Astrocyte (in vitro differentiated cells and primary cell): ENCODE results near the gene ANKRD13C. TPM values are rescaled to one million over a fixed set of nuclear protein-coding genes. Genes with fewer than 3 reads are reported as not detected.

Source experiments
- DNase-seq: peaks from one replicate; pipeline ENCODE4 v3.0.0-alpha.2; 2010; ENCODE audit warnings: low read depth
- FAIRE-seq: peaks from 2 replicates; lab custom pipeline; 2011; peaks lifted over from hg19 to GRCh38; lab: Jason Lieb, UNC
- H2AFZ ChIP-seq: 2 replicates; pipeline ENCODE4 v1.6.0; 2012; ENCODE audit warnings: low read depth, low read length, inconsistent platforms
- H3K27ac ChIP-seq: 2 replicates; pipeline ENCODE4 v1.5.1; 2011; ENCODE audit warnings: low read depth, low read length, inconsistent platforms
- H3K27me3 ChIP-seq: 2 replicates; pipeline ENCODE4 v1.6.0; 2011; ENCODE audit warnings: low read length, inconsistent platforms; ENCODE audit not compliant: insufficient read depth
- H3K36me3 ChIP-seq: 2 replicates; pipeline ENCODE4 v1.5.1; 2011; ENCODE audit warnings: low read length, inconsistent platforms; ENCODE audit not compliant: insufficient read depth
- H3K4me1 ChIP-seq: 2 replicates; pipeline ENCODE4 v1.5.1; 2011; ENCODE audit warnings: low read length, inconsistent platforms; ENCODE audit not compliant: insufficient read depth
- H3K4me2 ChIP-seq: 2 replicates; pipeline ENCODE4 v1.6.0; 2012; ENCODE audit warnings: low read length, inconsistent platforms
- H3K4me3 ChIP-seq: 2 replicates; pipeline ENCODE4 v1.5.1; 2011; ENCODE audit warnings: low read depth, mild to moderate bottlenecking, low read length, inconsistent platforms; ENCODE audit not compliant: insufficient read depth
- H3K79me2 ChIP-seq: 2 replicates; pipeline ENCODE4 v1.6.0; 2012; ENCODE audit warnings: mild to moderate bottlenecking, low read length, inconsistent platforms; ENCODE audit not compliant: insufficient read depth
- H3K9ac ChIP-seq: 2 replicates; pipeline ENCODE4 v1.6.0; 2012; ENCODE audit warnings: mild to moderate bottlenecking, low read length, inconsistent platforms
- H3K9me3 ChIP-seq: 2 replicates; pipeline ENCODE4 v1.5.1; 2012; ENCODE audit warnings: low read depth, mild to moderate bottlenecking, low read length, inconsistent platforms; ENCODE audit not compliant: insufficient read depth
- H4K20me1 ChIP-seq: 2 replicates; pipeline ENCODE4 v1.6.0; 2012; ENCODE audit warnings: low read length, inconsistent platforms; ENCODE audit not compliant: insufficient read depth
- H3K27ac Mint-ChIP-seq: one replicate; pipeline ENCODE4 v1.8.0; 2021; ENCODE audit warnings: mild to moderate bottlenecking, mixed read lengths; ENCODE audit not compliant: unreplicated experiment
- H3K27me3 Mint-ChIP-seq: one replicate; pipeline ENCODE4 v1.8.0; 2021; ENCODE audit warnings: low read depth, mixed read lengths; ENCODE audit not compliant: unreplicated experiment
- H3K36me3 Mint-ChIP-seq: one replicate; pipeline ENCODE4 v1.8.0; 2021; ENCODE audit warnings: low read depth, mixed read lengths; ENCODE audit not compliant: unreplicated experiment
- H3K4me1 Mint-ChIP-seq: one replicate; pipeline ENCODE4 v1.8.0; 2021; ENCODE audit warnings: low read depth, mixed read lengths; ENCODE audit not compliant: unreplicated experiment
- H3K4me3 Mint-ChIP-seq: one replicate; pipeline ENCODE4 v1.8.0; 2021; ENCODE audit warnings: mild to moderate bottlenecking, moderate library complexity, mixed read lengths; ENCODE audit not compliant: unreplicated experiment
- H3K9me3 Mint-ChIP-seq: one replicate; pipeline ENCODE4 v1.8.0; 2021; ENCODE audit warnings: mild to moderate bottlenecking, mixed read lengths; ENCODE audit not compliant: unreplicated experiment
- CTCF ChIP-seq: IDR thresholded peaks from 2 replicates; pipeline ENCODE4 v1.5.1; 2011; ENCODE audit warnings: low read depth, mild to moderate bottlenecking, inconsistent platforms, low read length, moderate library complexity; ENCODE audit not compliant: insufficient read depth
- EZH2 ChIP-seq: IDR thresholded peaks from 2 replicates; pipeline ENCODE4 v1.6.1; 2012; ENCODE audit warnings: mild to moderate bottlenecking, low read length, inconsistent platforms; ENCODE audit not compliant: insufficient read depth
- total RNA-seq: library from RNA; stranded (reverse); gene quantifications from 2 replicates; pipeline ENCODE4 v1.2.1, GENCODE V29; 2021

The ANKRD13C gene
- total RNA-seq, 1 donor from 2014 or later = 22.0 TPM

DNA sequence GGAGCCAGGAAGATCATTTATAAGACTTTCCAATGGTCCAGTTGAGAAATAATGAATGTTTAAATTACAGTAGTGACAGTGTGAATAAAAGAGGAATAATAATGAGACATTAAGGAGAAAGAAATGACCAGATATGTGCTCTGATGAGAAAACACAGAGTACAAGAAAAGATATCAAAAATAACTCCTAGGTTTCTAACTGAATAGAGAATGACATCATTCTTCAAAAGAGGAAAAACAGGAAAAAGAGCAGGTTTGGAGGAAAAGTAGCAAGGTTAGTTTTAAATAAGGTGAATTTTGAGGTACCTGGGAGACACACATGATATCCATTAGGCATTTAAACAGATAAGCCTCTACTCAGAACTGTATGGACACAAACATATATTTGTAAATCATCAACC is 55.0 kb downstream of the ANKRD13C start:
- no peak for FAIRE-seq
- H3K4me1 ChIP-seq = no peaks in the 10 kb centered on the region
- no peak overlapping the region for H3K27ac ChIP-seq
- Mint-ChIP-seq H3K27ac (no peak overlapping the region), H3K36me3 (peaks cover 4% of the 10 kb centered on the region), H3K27me3 (no peaks in the 10 kb centered on the region), H3K9me3 (no peaks in the 10 kb centered on the region), H3K4me3 (no peak overlapping the region), H3K4me1 (no peaks in the 10 kb centered on the region)
- no peak overlapping the region for H3K4me2 ChIP-seq
- TF ChIP-seq CTCF = no peak
- no peak for TF ChIP-seq EZH2
- no peak overlapping the region for H3K4me3 ChIP-seq
- H3K27me3 ChIP-seq = no peaks in the 10 kb centered on the region
- H3K79me2 ChIP-seq = peaks cover 6% of the 10 kb centered on the region
- no peaks in the 10 kb centered on the region for H4K20me1 ChIP-seq
- DNase-seq = no peak
- H3K9ac ChIP-seq = no peak overlapping the region
- H3K36me3 ChIP-seq = peaks cover 16% of the 10 kb centered on the region
- no peak overlapping the region for H2AFZ ChIP-seq
- no peaks in the 10 kb centered on the region for H3K9me3 ChIP-seq

DNA sequence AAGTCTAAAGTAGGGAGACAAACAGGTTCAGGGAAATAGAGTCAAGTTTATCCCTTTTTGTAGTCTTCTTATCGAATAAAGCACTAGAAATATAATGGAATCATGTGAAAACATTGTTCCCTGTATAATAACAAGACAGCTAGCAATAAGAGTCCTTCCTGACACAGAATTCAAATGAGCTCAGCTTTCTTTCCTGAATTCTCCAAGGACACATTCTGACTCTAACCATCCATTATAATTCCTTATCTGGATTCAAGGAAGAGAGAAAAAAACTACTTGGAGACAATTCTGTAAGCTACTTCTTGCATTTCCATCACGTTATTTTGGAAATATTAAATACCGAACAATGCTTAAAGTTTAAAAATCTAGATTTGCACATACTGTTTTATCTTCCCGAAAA is 58.8 kb downstream of the ANKRD13C start:
- Histone ChIP-seq H3K9ac (no peak overlapping the region), H3K4me3 (no peak overlapping the region), H4K20me1 (peaks cover 4% of the 10 kb centered on the region), H2AFZ (no peak overlapping the region), H3K4me2 (no peak overlapping the region), H3K9me3 (no peaks in the 10 kb centered on the region), H3K79me2 (peaks cover 3% of the 10 kb centered on the region), H3K27me3 (no peaks in the 10 kb centered on the region), H3K4me1 (no peaks in the 10 kb centered on the region), H3K27ac (no peak overlapping the region), H3K36me3 (peaks cover 32% of the 10 kb centered on the region)
- no peak for FAIRE-seq
- TF ChIP-seq EZH2 = no peak
- Mint-ChIP-seq H3K4me3 (no peak overlapping the region), H3K36me3 (peaks cover 2% of the 10 kb centered on the region), H3K9me3 (no peaks in the 10 kb centered on the region), H3K4me1 (no peaks in the 10 kb centered on the region), H3K27me3 (no peaks in the 10 kb centered on the region), H3K27ac (no peak overlapping the region)
- DNase-seq = no peak

DNA sequence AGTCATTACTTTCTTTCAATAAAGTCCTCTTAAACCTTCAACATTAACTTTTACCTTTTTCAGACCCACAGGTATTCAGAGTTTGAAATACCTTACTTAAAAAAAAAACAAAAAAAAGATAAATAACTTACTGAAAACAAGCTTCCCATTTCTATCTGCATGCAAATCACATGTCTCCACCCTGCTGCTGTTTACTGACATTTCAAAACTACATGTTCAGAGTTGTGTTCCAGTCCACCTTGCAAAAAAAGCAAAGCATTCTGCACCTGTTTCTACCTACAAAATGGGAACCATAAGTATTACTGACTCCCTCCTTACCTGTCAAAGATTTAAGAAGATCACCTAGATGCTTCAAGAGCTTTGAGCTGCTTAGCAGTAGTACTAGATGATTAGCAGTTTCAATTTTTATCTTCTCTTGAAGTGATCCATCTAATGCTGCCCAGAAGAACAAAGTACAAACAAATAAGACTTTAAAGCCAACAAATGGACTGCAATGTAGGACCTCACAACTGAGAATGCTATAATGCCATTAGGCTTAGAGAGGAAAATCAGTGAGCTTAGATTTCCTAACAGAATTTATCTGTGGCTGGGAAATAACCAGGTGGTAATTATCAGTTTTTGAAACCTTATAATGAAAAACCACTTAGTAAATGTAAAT is 61.2 kb downstream of the ANKRD13C start:
- Histone ChIP-seq H3K27ac (no peak overlapping the region), H3K4me2 (no peak overlapping the region), H3K36me3 (peaks cover 20% of the 10 kb centered on the region), H3K4me1 (no peaks in the 10 kb centered on the region), H3K4me3 (no peak overlapping the region), H4K20me1 (peaks cover 4% of the 10 kb centered on the region), H3K27me3 (no peaks in the 10 kb centered on the region), H2AFZ (no peak overlapping the region), H3K9ac (no peak overlapping the region), H3K9me3 (no peaks in the 10 kb centered on the region), H3K79me2 (peaks cover 3% of the 10 kb centered on the region)
- Mint-ChIP-seq H3K9me3 (no peaks in the 10 kb centered on the region), H3K4me1 (no peaks in the 10 kb centered on the region), H3K36me3 (no peaks in the 10 kb centered on the region), H3K4me3 (no peak overlapping the region), H3K27me3 (no peaks in the 10 kb centered on the region), H3K27ac (no peak overlapping the region)
- FAIRE-seq = no peak
- no peak for DNase-seq
- no peak for TF ChIP-seq EZH2
- TF ChIP-seq CTCF = no peak
